GM18868 (cell line): Measurements from ENCODE around the gene LRRC43.
A peak's percentile ranks its signal among the peaks of the same experiment; 100 is the strongest.

Experiments used
- ATAC-seq: cut with Tn5 transposase; IDR thresholded peaks from one replicate; pipeline ENCODE4 v1.9.1; 2021; ENCODE audit warnings: mild to moderate bottlenecking, moderate library complexity; ENCODE audit not compliant: unreplicated experiment

Gene LRRC43

GRCh38 chr12:122208073-122208820 is 25.3 kb downstream of the LRRC43 start:
- ATAC-seq, result no peak

GRCh38 chr12:122215771-122216170 is 32.8 kb downstream of the LRRC43 start:
- ATAC-seq, result no peak

DNA sequence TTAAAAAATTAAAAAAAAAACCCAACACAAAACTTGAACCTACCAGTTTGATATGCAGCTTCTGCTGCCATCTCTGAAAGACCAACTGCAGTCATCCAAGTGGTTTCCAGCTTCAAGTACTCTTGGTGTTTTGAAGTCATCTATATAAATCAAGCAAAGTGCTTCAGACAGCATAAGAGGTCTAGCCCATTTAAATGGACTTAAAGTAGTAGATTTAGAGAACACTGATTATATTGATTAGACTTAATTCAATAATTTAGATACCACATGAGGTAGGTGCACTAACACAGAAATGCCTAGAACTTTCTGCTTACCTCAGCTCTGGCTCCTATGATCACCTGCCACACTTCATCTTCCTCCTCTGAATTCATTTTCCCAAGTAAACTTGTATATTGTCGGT is 33.5 kb downstream of the LRRC43 start:
- ATAC-seq, result no peak

DNA sequence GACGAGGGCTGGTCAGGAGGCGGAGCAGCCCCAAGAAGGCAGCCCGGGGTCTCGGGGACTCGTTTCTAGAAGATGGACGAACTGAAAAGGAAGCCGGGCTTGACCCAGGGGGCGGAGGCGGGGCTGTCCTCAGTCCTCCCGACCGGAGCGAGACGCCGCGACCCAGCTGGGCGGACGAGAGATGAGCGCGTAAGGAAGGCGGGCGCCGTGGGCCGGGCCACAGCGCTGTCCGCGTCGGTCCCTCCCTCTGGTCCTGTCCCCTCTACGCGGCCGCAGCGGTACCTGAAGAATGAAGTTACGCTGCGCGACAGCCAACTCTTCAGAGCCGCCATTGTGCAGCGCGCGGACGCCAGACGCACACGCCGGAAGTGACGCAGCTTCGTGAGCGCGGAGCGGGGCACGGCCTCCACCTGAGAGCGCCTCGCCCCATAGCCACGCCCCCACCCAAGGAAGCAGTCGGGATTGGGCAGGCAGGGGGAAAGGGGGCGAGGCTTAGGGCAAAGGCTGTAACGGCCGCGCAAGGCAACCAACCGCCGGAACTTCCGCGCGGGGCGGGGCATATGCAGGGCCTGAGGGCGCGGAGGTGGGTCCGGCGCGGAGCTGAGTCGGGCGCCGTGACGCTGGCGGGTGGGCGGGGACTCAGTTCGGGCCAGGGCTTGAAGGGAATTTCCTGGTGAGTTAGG is 42.9 kb downstream of the LRRC43 start, which contains the start of gene DIABLO:
DIABLO (minus strand) TSS at position 370 of the 683 bp plus-strand sequence; CDS start at position 332, 38 bp downstream.
- peak; percentile 90 for ATAC-seq

DNA sequence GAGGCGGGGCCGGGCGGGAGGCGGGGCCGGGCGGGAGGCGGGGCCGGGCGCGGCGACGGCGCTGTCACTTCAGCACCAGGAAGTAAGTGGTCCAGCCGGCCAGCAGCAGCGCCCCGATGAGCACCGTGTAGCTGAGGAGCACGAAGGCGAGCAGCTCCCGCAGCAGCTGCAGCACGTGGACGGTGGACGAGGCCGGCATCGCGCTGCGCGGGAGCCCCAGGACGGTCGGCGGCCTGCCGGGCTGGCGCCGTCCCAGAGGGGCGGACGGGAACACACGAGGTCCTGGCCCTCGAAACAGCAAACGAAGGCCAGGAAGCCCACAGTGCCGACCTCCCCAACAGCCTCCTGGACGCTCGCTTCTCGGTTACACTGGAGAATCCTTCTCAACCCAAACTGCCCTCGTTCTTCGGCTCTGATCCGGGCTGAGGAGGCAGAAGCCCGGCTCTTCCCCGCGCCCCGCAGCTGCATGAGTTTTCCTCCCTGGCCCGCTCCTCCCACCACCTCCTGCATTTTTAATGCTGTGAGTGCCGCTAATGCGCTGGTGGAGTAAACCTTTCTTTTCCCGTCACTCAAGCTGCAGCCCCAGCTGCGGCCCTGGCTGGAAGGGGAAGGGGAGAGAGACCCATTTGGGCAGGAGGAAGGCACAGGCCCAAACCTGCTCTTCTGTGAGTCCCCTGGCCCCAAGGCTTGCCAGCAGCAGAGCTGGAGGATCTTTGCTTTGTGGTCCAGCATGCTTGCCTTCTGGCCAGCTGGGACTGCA is 43.6 kb downstream of the LRRC43 start:
- no peak for ATAC-seq

DNA sequence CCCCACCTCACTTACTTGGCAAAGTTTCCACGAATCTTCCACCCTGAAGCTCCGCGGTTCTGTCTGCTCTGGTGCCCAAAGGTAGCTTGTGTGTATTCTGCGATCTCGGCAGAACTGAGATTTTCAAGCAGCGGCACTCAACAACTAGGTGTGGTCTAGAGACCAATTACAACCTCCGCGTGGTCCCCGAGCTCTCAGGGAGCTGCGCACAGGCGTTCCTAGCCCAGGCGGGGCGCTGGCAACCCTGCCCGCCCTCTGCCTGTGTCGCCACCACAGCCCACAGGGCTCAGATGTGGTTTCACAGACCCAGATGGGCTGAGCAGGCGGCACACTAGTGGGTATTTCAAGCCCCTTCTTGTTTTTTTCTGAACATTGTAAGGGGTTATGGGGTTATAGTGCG is 44.4 kb downstream of the LRRC43 start:
- ATAC-seq, result no peak

DNA sequence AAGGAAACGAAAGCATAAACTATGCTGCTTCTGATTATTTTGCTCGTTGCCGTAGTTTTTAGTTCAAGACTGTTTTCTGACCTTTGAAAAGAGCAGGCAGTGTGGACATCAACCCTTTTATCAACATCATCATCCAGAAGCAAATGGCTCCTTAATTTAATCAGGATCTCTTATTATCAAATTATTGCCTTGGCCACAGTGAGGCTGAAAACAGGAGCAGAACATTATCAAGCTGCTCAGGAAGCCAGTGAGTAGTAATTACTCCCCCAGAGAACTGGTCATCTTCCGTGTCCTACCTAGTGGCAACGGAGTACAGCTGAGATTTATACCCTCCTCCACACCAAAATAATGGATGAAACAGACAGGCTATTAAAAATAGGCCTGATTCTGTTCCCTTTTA is 45.2 kb downstream of the LRRC43 start:
- no peak for ATAC-seq

GRCh38 chr12:122230798-122231197 is 47.9 kb downstream of the LRRC43 start:
- no peak for ATAC-seq

- no peak for ATAC-seq
These were observed 49.8 kb downstream of the LRRC43 start for GRCh38 chr12:122232691-122233090.

DNA sequence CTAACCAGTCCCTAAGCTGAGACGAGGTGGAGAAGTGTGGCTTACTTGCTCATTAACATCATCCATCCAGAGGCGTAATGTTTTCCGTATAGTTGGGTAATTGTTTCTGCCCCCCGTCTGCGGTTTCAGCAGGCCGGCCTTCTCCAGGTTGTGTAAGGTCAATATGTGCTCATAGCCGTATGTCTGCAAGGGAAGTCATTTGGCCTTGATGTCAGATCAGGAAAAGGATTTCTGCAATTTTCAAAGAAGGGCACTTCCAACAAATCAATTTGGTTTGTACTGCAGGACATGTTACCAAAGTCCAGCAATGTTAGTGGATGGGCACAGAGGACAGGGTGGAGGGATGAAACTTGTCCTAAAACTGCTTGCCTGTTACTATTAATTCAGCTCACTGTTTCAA is 52.8 kb downstream of the LRRC43 start:
- no peak for ATAC-seq

DNA sequence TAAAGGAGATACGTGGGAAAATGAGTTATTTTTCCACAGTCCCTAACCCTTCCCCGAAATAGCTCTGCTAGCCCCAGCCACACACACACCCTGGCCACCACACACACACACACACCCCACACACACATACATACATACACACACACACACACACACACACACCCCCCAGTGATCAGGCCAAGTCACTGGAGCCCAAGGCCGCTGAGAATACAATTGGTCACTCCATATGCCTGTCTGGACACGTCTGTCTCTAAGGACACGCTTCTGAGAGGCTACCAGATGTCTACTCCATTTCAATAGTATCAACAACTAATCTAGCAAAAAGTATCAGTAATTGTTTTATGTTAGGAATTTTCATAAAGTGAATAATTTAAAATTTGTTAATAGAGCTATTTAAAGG is 55.9 kb downstream of the LRRC43 start:
- no peak for ATAC-seq

DNA sequence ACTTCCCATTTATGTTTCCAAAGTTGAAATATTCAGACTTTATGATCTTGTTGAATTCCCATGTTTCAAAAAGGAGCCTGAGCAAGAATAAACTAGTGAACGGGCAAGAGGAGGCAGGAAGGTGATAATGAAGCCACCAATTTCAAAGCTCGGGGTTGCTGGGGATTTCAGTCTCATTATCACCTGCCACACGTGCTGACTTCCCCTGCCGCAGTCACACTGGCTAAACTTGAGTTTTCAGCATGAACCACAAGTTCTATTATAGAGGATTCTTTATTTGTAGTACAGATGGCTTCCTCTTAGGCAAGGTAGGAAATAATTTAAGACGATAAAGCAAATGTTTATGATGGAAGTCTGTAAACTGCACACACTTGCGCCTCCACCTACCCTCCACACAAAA is 61.0 kb downstream of the LRRC43 start:
- no peak for ATAC-seq

GRCh38 chr12:122244565-122245371 is 61.8 kb downstream of the LRRC43 start:
- no peak for ATAC-seq

GRCh38 chr12:122245553-122245952 is 62.6 kb downstream of the LRRC43 start:
- no peak for ATAC-seq

DNA sequence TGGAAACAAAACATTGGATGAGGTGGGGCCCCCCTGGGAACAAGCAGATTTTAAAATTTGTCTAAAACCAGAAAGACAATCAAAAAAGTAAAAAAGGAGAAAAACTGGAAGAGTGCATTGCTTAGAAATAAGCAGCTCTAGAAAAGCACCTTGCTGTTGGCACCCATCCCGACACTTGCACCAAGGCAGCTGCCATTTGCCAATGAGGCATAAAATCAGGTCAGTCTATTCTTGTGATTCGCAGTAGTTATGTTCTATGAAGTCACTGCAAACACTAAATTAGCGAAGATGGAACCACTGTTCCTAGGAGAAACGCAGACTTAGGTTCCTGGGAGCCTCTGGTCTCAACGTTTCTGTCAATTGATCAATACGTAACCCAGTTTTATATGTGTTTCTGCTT is 67.1 kb downstream of the LRRC43 start:
- ATAC-seq, result no peak

DNA sequence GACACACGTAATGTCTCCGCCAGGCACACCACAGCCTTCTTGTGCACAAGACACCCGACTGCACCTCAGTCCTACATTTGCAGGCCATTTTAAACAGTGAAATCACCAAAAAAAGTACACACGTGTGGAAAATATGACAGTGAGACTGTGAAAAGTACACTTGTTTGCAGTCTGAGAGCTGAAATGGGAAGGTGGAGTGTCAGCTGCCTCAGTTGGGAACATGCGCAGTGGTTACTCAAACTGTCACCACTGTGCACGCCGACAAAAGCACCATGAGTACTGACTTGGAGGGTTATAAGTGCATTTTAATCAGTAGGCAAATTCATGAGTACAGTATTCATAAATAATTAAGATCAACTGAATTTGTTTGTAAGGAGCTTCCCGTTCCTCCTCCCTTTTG is 67.6 kb downstream of the LRRC43 start:
- ATAC-seq, result no peak
